MM.1S (cell line): ENCODE measurements around the gene ARPP19.

ENCODE experiments used
- DNase-seq: peaks from one replicate; pipeline ENCODE4 v3.0.0-alpha.2; 2015
- H2AFZ ChIP-seq: fragments of 300-600 bp; sonication (generic); 2 replicates; pipeline ENCODE4 v1.6.0; 2016; ENCODE audit warnings: antibody characterized with exemption, low read length
- H3F3A ChIP-seq: fragments of 300-600 bp; sonication (generic); 2 replicates; pipeline ENCODE4 v1.6.1; 2016; ENCODE audit warnings: mild to moderate bottlenecking, antibody characterized with exemption, low read length, moderate library complexity, mixed read lengths; ENCODE audit not compliant: insufficient read depth
- H3K27ac ChIP-seq: fragments of 300-600 bp; sonication (generic); 2 replicates; pipeline ENCODE4 v1.5.1; 2016; ENCODE audit warnings: mild to moderate bottlenecking, low read length
- H3K27me3 ChIP-seq: fragments of 300-600 bp; sonication (generic); replicated peaks from 2 replicates; pipeline ENCODE4 v1.6.0; 2016; ENCODE audit warnings: low read length; ENCODE audit not compliant: insufficient read depth
- H3K36me3 ChIP-seq: fragments of 300-600 bp; sonication (generic); replicated peaks from 2 replicates; pipeline ENCODE4 v1.6.1; 2016; ENCODE audit warnings: mild to moderate bottlenecking, low read length, mixed read lengths; ENCODE audit not compliant: insufficient read depth
- H3K4me1 ChIP-seq: fragments of 300-600 bp; sonication (generic); 2 replicates; pipeline ENCODE4 v1.6.1; 2016; ENCODE audit warnings: low read length, mixed read lengths
- H3K4me2 ChIP-seq: fragments of 300-600 bp; sonication (generic); 2 replicates; pipeline ENCODE4 v1.6.0; 2016; ENCODE audit warnings: low read depth, low read length
- H3K4me3 ChIP-seq: fragments of 300-600 bp; sonication (generic); 2 replicates; pipeline ENCODE4 v1.5.1; 2016; ENCODE audit warnings: low read length, mixed read lengths
- H3K79me2 ChIP-seq: fragments of 300-600 bp; sonication (generic); 2 replicates; pipeline ENCODE4 v1.6.1; 2016; ENCODE audit warnings: mixed run types, low read length, mixed read lengths
- H3K9ac ChIP-seq: fragments of 300-600 bp; sonication (generic); 2 replicates; pipeline ENCODE4 v1.6.1; 2016; ENCODE audit warnings: low read length, mixed read lengths
- H3K9me2 ChIP-seq: fragments of 300-600 bp; sonication (generic); replicated peaks from 2 replicates; pipeline ENCODE4 v1.6.1; 2016; ENCODE audit warnings: mild to moderate bottlenecking, low read length, mixed read lengths; ENCODE audit not compliant: insufficient read depth
- H3K9me3 ChIP-seq: fragments of 300-600 bp; sonication (generic); replicated peaks from 2 replicates; pipeline ENCODE4 v1.6.1; 2016; ENCODE audit warnings: mild to moderate bottlenecking, low read length, mixed read lengths; ENCODE audit not compliant: insufficient read depth
- H4K20me1 ChIP-seq: fragments of 300-600 bp; sonication (generic); 2 replicates; pipeline ENCODE4 v1.6.1; 2016; ENCODE audit warnings: mild to moderate bottlenecking, low read length, moderate library complexity, mixed read lengths; ENCODE audit not compliant: insufficient read depth
- CTCF ChIP-seq: fragments of 300-600 bp; sonication (generic); IDR thresholded peaks from 2 replicates; pipeline ENCODE4 v1.5.1; 2016; ENCODE audit warnings: antibody characterized with exemption, low read length, mixed read lengths
- EZH2 ChIP-seq: fragments of 300-600 bp; sonication (generic); optimal IDR thresholded peaks from 2 replicates; pipeline ENCODE3; 2017; ENCODE audit warnings: low read depth, mild to moderate bottlenecking, antibody characterized with exemption, low read length, mixed read lengths
- EZH2phosphoT487 ChIP-seq: fragments of 300-600 bp; sonication (generic); IDR thresholded peaks from 2 replicates; pipeline ENCODE4 v1.6.1; 2018; ENCODE audit warnings: antibody characterized with exemption, low read length

ARPP19 gene

GRCh38 chr15:52511084-52511483, 57.7 kb downstream of the ARPP19 start:
- Histone ChIP-seq H3K4me2 (no peak overlapping the region), H3F3A (peaks cover 20% of the 10 kb centered on the region), H3K9ac (no peak overlapping the region), H3K79me2 (peaks cover 97% of the 10 kb centered on the region), H3K27ac (no peak overlapping the region), H3K4me1 (peaks cover 61% of the 10 kb centered on the region), H2AFZ (no peak overlapping the region), H3K9me3 (no peaks in the 10 kb centered on the region), H3K27me3 (no peaks in the 10 kb centered on the region), H3K9me2 (no peaks in the 10 kb centered on the region), H3K4me3 (no peak overlapping the region), H4K20me1 (no peaks in the 10 kb centered on the region), H3K36me3 (no peaks in the 10 kb centered on the region)
- TF ChIP-seq CTCF: no peak
- no peak for TF ChIP-seq EZH2
- DNase-seq: no peak

- Histone ChIP-seq H4K20me1 (no peaks in the 10 kb centered on the region), H3K9me2 (no peaks in the 10 kb centered on the region), H3K79me2 (peaks cover 97% of the 10 kb centered on the region), H3K9me3 (no peaks in the 10 kb centered on the region), H3K4me3 (no peak overlapping the region), H3K9ac (no peak overlapping the region), H2AFZ (no peak overlapping the region), H3K4me1 (peaks cover 62% of the 10 kb centered on the region), H3K27ac (peak overlapping the region; percentile 31; the same call in 1 of the 2 replicates), H3K4me2 (peak overlapping the region; percentile 14; the same call in 1 of the 2 replicates), H3K27me3 (no peaks in the 10 kb centered on the region), H3F3A (peaks cover 28% of the 10 kb centered on the region), H3K36me3 (no peaks in the 10 kb centered on the region)
- TF ChIP-seq EZH2: no peak
- TF ChIP-seq CTCF: no peak
- TF ChIP-seq EZH2phosphoT487: no peak
- no peak for DNase-seq
Observed at GRCh38 chr15:52509500-52510245, 59.2 kb downstream of the ARPP19 start.

GRCh38 chr15:52506549-52506948, 62.3 kb downstream of the ARPP19 start:
- Histone ChIP-seq H3K36me3 (no peaks in the 10 kb centered on the region), H3K9me2 (no peaks in the 10 kb centered on the region), H3K4me3 (peak overlapping the region; percentile 20), H3K4me1 (peaks cover 79% of the 10 kb centered on the region), H4K20me1 (no peaks in the 10 kb centered on the region), H3K79me2 (peaks cover 99% of the 10 kb centered on the region), H3K27ac (peak overlapping the region; percentile 88), H2AFZ (no peak overlapping the region), H3K9ac (peak overlapping the region; percentile 66), H3F3A (peaks cover 41% of the 10 kb centered on the region), H3K9me3 (no peaks in the 10 kb centered on the region), H3K27me3 (no peaks in the 10 kb centered on the region), H3K4me2 (peak overlapping the region; percentile 79)
- DNase-seq: peak; percentile 88
- TF ChIP-seq CTCF (no peak), EZH2phosphoT487 (no peak), EZH2 (no peak)
